ENCODE results near the gene WDCP.

The WDCP gene

DNA sequence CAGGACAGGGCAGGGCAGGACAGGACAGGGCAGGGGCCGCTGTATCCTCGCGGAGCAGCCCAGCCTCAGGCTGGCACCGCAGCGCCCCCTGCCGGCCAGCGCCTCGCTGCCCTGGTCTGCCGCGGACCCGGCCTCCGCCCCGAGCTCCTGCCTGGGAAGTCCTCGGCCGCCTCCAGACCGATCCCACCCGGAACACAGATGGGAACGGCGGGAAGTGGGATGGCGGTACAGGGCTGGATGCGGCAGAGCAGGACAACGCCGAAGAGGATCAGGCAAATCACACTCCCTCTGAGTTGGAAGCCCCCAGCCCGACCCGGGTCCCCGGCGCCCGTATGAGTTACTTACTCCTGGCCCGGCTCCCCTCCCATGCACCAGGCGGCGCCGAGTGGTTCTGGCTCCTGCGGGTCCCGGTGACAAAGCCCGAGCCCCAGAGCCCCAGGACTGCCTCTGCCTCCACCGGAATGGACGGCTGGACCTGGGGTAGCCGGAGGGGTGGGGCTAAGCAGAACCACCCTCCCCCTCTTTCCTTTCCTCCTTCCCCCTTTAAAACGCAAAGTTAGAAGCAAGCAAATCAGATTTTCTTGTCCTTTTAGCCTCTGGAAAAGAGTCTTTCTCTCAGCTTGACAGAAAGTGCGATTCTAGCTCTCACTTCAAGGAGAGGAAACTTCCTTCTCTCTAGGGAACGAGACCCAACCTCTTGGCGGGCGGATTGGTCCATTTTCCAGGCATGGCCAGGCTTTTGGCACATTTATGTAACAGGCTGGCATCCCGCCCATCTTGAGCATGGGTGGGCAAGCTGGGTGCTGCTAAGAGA lies 37.4 kb upstream of the WDCP start, which contains the start of gene TP53I3:
TSS of gene TP53I3 (minus strand) at position 449 of the 814 bp plus-strand sequence. CDS start 508 bp downstream, outside the sequence.
- ChIA-PET CTCF (interaction anchor here (0.5 to 2.2 kb wide), 7 partner anchors 10 to 254 kb away, joined by 3 to 11 read pairs (median 5); partner anchors contain the start of genes ATAD2B and WDCP), POLR2A (interaction anchor here (0.7 to 2.5 kb wide), 10 partner anchors 8 to 260 kb away, joined by 4 to 26 read pairs (median 7); partner anchors contain the start of genes ATAD2B, FAM228B, FKBP1B and PFN4)
- peak; percentile 92 for DNase-seq (ENCODE audit: extremely low spot score)
- no peak for TF ChIP-seq ZNF384 (IDR thresholded peaks at IDR 0.05)
- no peak for TF ChIP-seq SP1 (IDR thresholded peaks at IDR 0.05)
- no peak for TF ChIP-seq FOXM1 (IDR thresholded peaks at IDR 0.05; ENCODE audit: borderline replicate concordance)
- TF ChIP-seq NFRKB (IDR thresholded peaks at IDR 0.05): no peak
- no peak for TF ChIP-seq FOXK2 (IDR thresholded peaks at IDR 0.05)
- TF ChIP-seq SUZ12 (IDR thresholded peaks at IDR 0.05): no peak
- no peak for TF ChIP-seq ELF4 (IDR thresholded peaks at IDR 0.05)
- no peak for TF ChIP-seq L3MBTL2 (conservative IDR thresholded peaks at IDR 0.05)
- TF ChIP-seq FOXA1 (IDR thresholded peaks at IDR 0.05): no peak
- TF ChIP-seq HDGF (IDR thresholded peaks at IDR 0.05; ENCODE audit: borderline replicate concordance): no peak
- no peak for TF ChIP-seq CTBP1 (IDR thresholded peaks at IDR 0.05; ENCODE audit: borderline replicate concordance)
- no peak for TF ChIP-seq ARNT (IDR thresholded peaks at IDR 0.05)
- no peak for TF ChIP-seq PKNOX1 (IDR thresholded peaks at IDR 0.05)

- POLR2A ChIA-PET: interaction anchor here (0.6 to 2.5 kb wide), 11 partner anchors 8 to 259 kb away, joined by 3 to 26 read pairs (median 7); partner anchors contain the start of genes ATAD2B, FAM228B, FKBP1B and PFN4
- peak; percentile 40 for DNase-seq (ENCODE audit: extremely low spot score)
- TF ChIP-seq L3MBTL2 (conservative IDR thresholded peaks at IDR 0.05) (no peak), LEF1 (IDR thresholded peaks at IDR 0.05; ENCODE audit: borderline replicate concordance) (no peak), ELF4 (IDR thresholded peaks at IDR 0.05) (no peak)
- CTCF ChIA-PET: interaction anchor here (0.6 to 2.2 kb wide), 6 partner anchors 11 to 253 kb away, joined by 3 to 11 read pairs (median 6); partner anchors contain the start of gene ATAD2B
These were observed 36.6 kb upstream of the WDCP start for GRCh38 chr2:24083567-24084385.

DNA sequence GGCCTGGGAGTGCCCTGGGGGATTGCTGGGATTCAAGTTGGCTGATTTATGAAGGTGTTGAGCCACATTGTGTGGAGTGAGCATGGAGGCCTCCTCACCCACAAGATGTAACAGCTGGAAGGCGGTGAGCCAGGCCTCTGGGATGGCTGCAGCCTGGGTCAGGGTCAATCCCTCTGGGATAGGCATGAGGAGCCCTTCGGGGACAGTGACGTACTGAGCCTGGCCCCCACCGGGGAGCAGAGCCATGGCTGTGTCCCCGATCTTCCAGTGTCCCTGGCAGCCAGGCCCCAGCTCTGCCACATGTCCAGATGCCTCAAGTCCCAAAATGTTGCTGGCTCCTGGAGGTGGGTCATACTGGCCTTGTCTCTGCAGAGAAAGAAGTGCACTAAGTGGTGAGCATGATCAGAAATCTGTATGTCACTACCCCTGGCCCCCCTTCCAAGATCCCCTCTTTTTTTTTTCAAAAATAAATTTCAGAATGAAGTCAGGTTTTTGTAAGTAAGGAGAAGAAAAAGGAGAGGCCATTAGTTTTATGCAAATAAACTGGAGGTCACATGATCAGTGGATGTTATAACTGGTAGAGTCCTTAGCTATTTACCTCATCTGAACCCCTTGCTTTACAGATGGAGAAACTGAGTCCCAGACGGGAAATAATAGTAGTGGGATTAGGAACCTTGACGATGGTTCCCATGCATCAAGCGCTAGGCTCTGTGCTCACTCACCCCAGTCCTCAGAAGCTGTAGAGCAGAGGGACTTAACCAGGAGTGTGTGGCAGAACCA lies 35.8 kb upstream of the WDCP start:
- CTCF ChIA-PET: interaction anchor here (0.8 to 2.2 kb wide), 2 partner anchors 10 to 158 kb away, joined by 3 to 11 read pairs; no protein-coding TSS in a partner anchor
- TF ChIP-seq ZNF384 (IDR thresholded peaks at IDR 0.05) (no peak), CTBP1 (IDR thresholded peaks at IDR 0.05; ENCODE audit: borderline replicate concordance) (no peak), NFRKB (IDR thresholded peaks at IDR 0.05) (no peak), HDGF (IDR thresholded peaks at IDR 0.05; ENCODE audit: borderline replicate concordance) (no peak)
- DNase-seq (ENCODE audit: extremely low spot score): no peak
- POLR2A ChIA-PET: interaction anchor here (0.6 to 2.5 kb wide), 8 partner anchors 34 to 258 kb away, joined by 3 to 26 read pairs (median 6); partner anchors contain the start of genes ATAD2B, FAM228B, FKBP1B and PFN4

DNA sequence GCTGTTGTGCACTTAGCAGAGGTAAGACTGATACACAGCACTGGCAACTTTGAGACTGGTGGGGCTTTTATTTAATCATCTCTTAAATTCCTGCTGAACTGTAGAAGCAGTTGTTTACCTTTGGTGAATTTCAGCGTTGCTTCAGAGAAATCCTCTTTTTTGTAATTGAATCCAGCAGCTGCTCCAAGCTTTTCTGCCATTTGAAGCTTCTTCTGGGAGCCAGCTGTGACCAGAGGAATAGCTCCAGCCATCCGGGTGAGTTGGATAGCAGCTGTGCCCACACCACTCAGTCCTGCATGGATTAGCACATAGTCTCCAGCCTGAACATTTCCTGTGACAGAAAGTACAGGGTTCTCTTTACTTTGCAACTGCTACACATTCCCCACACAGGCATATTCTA lies 33.5 kb upstream of the WDCP start:
- CTCF ChIA-PET: interaction anchor here (0.8 kb wide), 1 partner anchor 156 kb away, joined by 3 read pairs; no protein-coding TSS in a partner anchor
- POLR2A ChIA-PET: interaction anchor here (1.1 to 1.2 kb wide), 2 partner anchors 34 to 154 kb away, joined by 4 to 5 read pairs; partner anchors contain the start of genes ATAD2B and WDCP
- DNase-seq (ENCODE audit: extremely low spot score): no peak
- TF ChIP-seq HDGF (IDR thresholded peaks at IDR 0.05; ENCODE audit: borderline replicate concordance) (no peak), L3MBTL2 (conservative IDR thresholded peaks at IDR 0.05) (no peak), SUZ12 (IDR thresholded peaks at IDR 0.05) (no peak), ZNF384 (IDR thresholded peaks at IDR 0.05) (no peak), FOXK2 (IDR thresholded peaks at IDR 0.05) (no peak), NFRKB (IDR thresholded peaks at IDR 0.05) (no peak), BHLHE40 (IDR thresholded peaks at IDR 0.05; ENCODE audit: borderline replicate concordance) (no peak), PKNOX1 (IDR thresholded peaks at IDR 0.05) (no peak), LEF1 (IDR thresholded peaks at IDR 0.05; ENCODE audit: borderline replicate concordance) (no peak), ARNT (IDR thresholded peaks at IDR 0.05) (no peak), TARDBP (IDR thresholded peaks at IDR 0.05) (no peak)

DNA sequence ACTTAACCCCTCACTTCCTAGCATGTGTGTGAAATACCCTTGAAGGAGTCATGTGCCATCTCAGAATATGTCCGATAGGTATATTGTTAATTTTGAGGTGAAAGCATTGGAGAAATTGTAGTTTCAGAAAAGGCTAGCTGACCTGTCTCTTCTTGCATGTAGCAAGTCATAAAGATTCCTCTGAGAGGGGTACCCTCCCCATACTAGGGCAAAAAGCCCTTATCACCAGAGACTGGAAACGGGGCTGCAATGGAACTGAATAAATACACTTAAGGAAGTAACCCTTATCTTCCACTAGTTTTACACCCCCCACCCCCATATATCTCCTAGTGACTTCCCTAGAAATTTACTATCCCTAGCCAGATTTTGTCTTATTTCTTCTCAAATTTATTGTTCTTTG lies 30.7 kb upstream of the WDCP start:
- ChIA-PET CTCF (no interaction called here), POLR2A (interaction anchor here (2.2 kb wide), 1 partner anchor 151 kb away, joined by 20 read pairs; the partner anchor contains the start of gene ATAD2B)

More for the DNA sequence above, 30.7 kb upstream of the WDCP start:
- no peak for DNase-seq (ENCODE audit: extremely low spot score)
- TF ChIP-seq HDGF (IDR thresholded peaks at IDR 0.05; ENCODE audit: borderline replicate concordance) (no peak), ARNT (IDR thresholded peaks at IDR 0.05) (no peak), FOXK2 (IDR thresholded peaks at IDR 0.05) (no peak), LEF1 (IDR thresholded peaks at IDR 0.05; ENCODE audit: borderline replicate concordance) (no peak), TARDBP (IDR thresholded peaks at IDR 0.05) (no peak), PKNOX1 (IDR thresholded peaks at IDR 0.05) (no peak), L3MBTL2 (conservative IDR thresholded peaks at IDR 0.05) (no peak), FOXA1 (IDR thresholded peaks at IDR 0.05) (no peak), CTBP1 (IDR thresholded peaks at IDR 0.05; ENCODE audit: borderline replicate concordance) (no peak)
